Activated CD4-positive, alpha-beta T cell treated with anti-CD3 and anti-CD28 coated beads for 4 hours (primary cell): Measurements from ENCODE around the gene SLC30A5.
"Not testable (repeated sequence)": the region's sequence is repeated elsewhere in the genome, so short reads cannot be mapped to it uniquely, and the experiment has no call there.

Experiments
- DNase-seq, 2 donors: peaks; one replicate each; pipeline ENCODE4 v3.0.0-alpha.2; 2020

SLC30A5 gene

DNA sequence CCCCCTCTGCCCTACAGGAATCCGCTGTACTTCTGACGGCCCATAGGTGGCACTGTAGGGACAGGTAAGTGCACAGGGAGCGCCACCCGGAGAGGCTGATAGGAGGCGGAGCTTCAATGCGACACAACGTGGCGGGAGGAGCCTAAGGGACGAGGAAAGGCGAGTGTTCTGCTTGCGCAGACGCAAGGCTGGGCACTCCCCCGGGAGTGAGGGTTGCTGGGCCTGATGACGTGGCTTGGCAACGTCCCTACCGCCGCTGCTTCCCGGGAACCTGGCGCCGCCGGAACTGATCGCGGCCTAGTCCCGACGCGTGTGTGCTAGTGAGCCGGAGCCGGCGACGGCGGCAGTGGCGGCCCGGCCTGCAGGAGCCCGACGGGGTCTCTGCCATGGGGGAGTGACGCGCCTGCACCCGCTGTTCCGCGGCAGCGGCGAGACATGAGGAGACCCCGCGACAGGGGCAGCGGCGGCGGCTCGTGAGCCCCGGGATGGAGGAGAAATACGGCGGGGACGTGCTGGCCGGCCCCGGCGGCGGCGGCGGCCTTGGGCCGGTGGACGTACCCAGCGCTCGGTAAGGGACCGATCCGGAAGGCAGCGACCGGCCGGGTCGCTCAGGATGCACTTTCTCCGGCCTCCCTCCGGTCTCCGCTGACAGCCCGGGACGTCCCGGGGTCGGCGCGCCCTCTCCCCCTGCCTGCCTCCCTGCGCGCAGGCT, at the start of gene SLC30A5:
TSS of gene SLC30A5 (plus strand) at position 244 of the 712 bp plus-strand sequence. CDS start at position 486, 242 bp downstream.
- DNase-seq = peak; percentile 98

GRCh38 chr5:69045213-69045612, 48.6 kb upstream of the SLC30A5 start:
- DNase-seq = not testable (repeated sequence)

- no peak for DNase-seq
Observed at GRCh38 chr5:69046375-69046957, 47.3 kb upstream of the SLC30A5 start.

DNA sequence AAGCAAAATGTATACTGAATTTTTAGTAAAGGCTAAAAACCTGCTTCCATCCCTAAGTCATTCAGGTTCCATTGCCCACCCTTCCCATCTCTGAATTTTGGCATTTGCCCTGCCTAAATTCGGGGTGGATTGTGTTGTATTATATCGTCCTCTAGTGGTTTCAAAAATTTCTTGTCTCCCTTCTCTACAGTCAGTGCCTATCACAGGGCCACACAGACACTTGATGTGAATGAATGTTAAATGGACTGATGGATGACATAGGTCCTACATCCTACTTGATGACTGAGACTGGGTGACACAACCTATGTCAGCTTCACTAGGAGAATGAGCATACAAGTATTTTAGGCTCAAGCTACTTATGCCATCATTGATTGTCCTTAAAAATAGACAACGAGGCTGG, 45.6 kb upstream of the SLC30A5 start:
- no peak for DNase-seq

DNA sequence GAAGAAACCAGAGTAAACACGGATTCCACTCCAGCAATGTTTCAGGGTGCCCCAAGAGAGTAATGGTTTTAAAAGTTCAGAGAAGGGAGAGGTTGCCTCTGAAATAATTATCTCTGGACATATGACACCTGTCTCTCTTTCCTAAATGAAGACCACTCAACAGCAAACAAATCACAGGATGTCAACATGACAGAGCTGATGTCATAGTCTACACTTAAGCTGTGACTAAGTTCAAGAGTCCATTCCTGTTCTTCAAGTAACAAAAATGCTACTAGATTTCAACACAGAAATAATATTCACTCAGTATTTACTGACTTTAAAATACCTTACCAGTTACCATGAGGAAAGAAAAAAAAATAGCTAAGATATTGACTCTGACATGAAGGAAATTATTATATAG, 44.7 kb upstream of the SLC30A5 start:
- DNase-seq = no peak

DNA sequence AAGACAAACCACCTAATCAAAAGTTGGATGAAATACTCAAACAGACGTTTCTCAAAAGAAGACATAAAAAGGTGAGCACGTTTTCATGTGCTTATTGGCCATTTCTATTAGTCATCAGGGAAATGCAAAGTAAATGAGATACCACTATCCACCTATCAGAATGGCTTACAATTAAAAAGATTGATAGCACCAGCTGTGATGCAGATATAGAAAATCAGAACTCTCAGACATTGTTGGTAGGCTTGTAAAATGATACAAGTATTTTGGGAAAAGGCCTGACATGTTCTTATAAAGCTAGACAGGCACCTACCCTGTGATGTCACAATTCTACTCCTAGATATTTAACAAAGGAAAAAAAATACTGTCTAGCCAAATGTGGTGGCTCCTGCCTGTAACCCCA, 44.0 kb upstream of the SLC30A5 start:
- DNase-seq = no peak

- no peak for DNase-seq
Observed at GRCh38 chr5:69050214-69050613, 43.6 kb upstream of the SLC30A5 start.

GRCh38 chr5:69052181-69052580, 41.6 kb upstream of the SLC30A5 start:
- no peak for DNase-seq

DNA sequence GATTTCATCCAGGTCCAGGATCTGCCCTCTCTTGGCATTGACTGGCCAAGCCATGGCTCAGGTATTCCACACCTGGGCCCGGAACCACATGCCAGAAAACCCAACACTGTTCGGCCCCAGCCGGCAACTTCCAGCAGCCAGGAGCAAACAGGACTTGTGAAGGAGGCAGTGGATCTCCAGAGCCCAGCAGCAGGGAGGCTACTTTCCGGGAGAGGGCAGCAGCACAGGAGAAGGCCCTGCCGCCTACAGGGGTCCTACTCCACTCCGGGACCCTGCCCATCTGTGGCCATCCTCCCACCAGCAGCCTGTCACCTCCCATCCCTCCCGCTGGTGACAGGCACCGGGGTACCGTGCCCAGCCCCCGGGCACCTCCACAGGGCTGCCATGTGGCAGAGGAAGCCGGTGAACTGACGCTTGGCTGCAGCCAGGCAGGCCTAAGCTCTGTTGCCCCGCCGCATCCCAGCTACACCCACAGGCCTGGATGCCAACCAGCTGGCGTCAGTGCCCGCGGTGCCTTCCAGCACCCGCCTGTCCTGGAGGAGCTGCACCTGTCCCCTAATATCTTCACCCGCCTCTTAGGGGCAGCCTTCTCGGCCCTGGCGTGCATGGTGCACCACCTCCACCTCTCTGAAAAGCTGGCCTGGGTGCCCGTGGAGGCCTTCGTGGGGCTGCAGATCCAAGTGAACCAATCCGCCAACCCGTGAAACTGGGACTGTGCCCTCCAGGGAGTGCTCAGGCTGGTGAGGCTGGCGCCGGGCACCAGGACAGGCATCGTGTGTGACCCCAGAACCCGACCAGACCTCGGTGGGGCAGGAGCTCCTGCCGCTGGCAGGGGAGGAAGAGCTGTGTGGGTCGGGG, 18.9 kb upstream of the SLC30A5 start:
- DNase-seq = no peak

- DNase-seq = no peak
Observed at GRCh38 chr5:69075522-69076179, 18.2 kb upstream of the SLC30A5 start.

GRCh38 chr5:69078921-69079540, 14.8 kb upstream of the SLC30A5 start:
- DNase-seq = no peak

GRCh38 chr5:69079556-69079955, 14.3 kb upstream of the SLC30A5 start:
- DNase-seq = no peak

GRCh38 chr5:69083412-69083811, 10.4 kb upstream of the SLC30A5 start:
- DNase-seq = no peak

DNA sequence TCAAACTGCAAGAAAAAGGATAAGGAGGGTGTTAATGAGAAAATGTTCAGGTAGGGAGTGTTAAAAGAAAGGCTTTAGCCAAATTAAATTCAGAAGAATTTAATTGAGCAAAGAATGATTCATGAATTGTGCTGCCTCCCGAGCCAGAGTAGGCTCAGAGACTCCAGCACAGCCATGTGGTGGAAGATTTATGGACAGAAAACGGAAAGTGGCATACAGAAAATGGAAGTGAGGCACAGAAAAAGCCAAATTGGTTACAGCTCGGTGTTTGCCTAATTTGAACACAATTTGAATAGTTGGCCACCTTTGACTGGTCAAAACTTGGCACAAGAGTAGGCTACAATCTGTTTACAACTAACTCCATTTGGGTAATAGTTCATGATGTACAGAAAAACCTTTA, 9.6 kb upstream of the SLC30A5 start:
- DNase-seq = no peak

- DNase-seq = no peak
Observed at GRCh38 chr5:69084903-69085302, 8.9 kb upstream of the SLC30A5 start.

DNA sequence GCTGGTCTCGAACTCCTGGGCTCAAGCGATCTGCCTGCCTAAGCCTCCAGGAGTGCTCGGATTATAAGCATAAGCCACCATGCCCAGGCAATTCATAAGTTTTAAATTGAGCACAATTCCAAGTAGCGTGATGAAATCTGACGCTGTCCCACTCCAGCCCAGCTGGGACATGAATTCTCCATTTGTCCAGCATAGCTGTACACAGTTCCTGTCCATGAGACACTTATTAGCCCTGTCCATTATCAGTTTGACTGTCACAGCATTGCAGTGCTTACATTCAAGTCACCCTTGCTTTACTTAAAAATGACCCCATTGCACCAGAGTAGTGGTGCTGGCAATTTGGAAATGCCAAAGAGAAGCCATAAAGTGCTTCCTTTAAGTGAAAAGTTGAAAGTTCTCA, 7.6 kb upstream of the SLC30A5 start:
- DNase-seq = no peak

DNA sequence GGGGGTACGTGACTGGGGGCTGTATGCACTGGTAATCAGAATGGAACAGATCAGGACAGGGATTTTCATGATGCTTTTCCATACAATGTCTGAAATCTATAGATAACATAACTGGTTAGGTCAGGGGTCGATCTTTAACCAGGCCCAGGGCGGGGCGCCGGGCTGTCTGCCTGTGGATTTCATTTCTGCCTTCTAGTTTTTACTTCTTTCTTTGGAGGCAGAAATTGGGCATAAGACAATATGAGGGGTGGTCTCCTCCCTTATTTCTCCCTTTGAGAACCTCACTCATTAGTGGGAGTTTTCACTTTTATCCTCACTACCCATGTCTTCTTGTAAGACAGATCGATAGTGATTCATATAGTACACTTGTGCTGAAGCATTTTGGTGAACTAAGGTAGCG, 5.8 kb upstream of the SLC30A5 start:
- DNase-seq = not testable (repeated sequence)

- no peak for DNase-seq
Observed at GRCh38 chr5:69090158-69090557, 3.7 kb upstream of the SLC30A5 start.

DNA sequence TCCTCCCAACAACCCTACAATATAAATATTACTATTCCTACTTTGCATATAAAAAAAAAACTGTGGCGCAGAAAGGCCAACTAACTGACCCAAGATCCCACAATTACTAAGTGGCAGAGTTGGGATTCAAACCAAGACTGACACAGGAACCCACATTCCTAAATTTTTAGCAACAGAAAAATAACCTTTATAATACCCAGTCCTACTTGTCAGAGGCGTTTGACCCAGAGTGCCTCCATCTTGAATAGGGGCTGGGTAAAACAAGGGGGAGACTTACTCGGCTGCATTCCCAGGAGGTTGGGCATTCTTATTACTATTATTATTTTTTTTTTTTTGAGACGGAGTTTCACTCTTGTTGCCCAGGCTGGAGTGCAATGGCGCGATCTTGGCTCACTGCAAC, 2.0 kb upstream of the SLC30A5 start:
- DNase-seq = no peak

DNA sequence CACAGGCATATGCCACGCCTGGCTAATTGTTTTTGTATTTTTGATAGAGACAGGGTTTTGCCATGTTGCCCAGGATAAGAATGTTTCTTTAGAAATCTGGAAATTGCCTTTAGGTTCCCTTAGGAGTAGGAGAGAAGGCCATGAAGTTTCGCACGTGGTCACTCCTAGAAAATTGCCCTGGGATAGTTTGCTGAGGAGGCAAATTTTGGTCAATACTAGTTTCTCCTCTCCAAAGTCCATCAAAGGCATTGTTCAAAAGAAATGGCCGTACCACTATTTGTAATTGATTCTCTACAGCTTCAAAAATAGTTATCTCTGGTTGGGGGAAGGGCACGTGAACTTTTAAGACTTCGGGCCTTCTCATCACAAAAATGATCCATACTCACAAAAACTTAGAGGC, 845 bp upstream of the SLC30A5 start:
- no peak for DNase-seq

DNA sequence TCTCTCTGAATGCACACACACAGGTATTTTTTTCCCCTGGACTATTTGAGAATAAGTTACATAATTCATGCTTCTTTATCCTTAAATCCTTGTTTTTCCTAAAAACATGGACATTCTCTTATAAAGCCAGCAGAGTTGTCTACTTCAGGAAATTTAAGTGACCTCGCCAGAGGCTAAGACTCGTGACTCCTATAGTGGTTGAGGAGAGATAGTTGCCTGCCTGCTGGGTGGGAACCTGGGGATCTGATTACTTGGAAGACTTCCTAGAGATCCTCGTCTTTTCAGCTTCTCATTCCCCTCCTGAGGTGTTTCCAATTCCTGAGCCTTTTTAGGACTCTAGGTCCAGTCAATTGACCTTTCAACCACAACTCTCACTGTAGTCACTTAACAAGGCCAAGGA, 5.5 kb downstream of the SLC30A5 start:
- no peak for DNase-seq

GRCh38 chr5:69103521-69103920, 9.7 kb downstream of the SLC30A5 start:
- no peak for DNase-seq
